HL-60 (cell line): Measurements from ENCODE around the gene CNGB1.

Source experiments
- GABPA ChIP-seq: IDR thresholded peaks from 2 replicates; pipeline ENCODE4 v1.6.1; 2012; ENCODE audit warnings: low read depth
- POLR2AphosphoS5 ChIP-seq: IDR thresholded peaks from 2 replicates; pipeline ENCODE4 v1.6.1; 2012; ENCODE audit warnings: low read depth
- SPI1 ChIP-seq: IDR thresholded peaks from 2 replicates; pipeline ENCODE4 v1.6.1; 2012; ENCODE audit warnings: low read depth, mild to moderate bottlenecking, borderline replicate concordance
- TF ChIP-seq, protein P1 (sequence below): IDR thresholded peaks from one replicate; pipeline ENCODE4 v1.5.1; 2011; ENCODE audit warnings: low read length, control low read depth, inconsistent platforms; ENCODE audit not compliant: insufficient read depth
- TF ChIP-seq, protein P2 (sequence below): IDR thresholded peaks from 2 replicates; pipeline ENCODE4 v1.6.1; 2012; ENCODE audit warnings: low read depth; ENCODE audit not compliant: insufficient replicate concordance

DNA sequence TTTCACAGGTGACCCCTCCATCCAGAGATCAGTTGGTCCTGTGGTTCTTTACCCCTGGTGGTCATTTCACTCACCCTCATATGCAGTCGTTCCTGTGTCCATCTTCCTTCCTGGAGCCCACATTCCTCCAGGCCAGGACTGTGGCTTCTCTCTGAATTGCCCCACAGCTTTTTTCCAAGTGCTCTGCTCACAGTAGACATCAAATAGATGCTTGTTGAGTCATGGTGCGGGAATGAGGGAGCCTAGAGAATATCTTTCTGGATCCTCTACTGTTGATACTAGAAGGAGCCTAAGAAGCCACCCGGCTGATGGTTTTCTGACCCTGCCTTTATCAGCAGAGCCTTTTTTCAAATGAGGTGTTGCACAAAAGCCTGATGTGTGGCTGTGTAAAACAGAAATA, 40.7 kb upstream of the CNGB1 start:
- TF ChIP-seq POLR2AphosphoS5 = no peak
- TF ChIP-seq, protein P1, sequence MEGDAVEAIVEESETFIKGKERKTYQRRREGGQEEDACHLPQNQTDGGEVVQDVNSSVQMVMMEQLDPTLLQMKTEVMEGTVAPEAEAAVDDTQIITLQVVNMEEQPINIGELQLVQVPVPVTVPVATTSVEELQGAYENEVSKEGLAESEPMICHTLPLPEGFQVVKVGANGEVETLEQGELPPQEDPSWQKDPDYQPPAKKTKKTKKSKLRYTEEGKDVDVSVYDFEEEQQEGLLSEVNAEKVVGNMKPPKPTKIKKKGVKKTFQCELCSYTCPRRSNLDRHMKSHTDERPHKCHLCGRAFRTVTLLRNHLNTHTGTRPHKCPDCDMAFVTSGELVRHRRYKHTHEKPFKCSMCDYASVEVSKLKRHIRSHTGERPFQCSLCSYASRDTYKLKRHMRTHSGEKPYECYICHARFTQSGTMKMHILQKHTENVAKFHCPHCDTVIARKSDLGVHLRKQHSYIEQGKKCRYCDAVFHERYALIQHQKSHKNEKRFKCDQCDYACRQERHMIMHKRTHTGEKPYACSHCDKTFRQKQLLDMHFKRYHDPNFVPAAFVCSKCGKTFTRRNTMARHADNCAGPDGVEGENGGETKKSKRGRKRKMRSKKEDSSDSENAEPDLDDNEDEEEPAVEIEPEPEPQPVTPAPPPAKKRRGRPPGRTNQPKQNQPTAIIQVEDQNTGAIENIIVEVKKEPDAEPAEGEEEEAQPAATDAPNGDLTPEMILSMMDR = no peak
- no peak for TF ChIP-seq GABPA
- TF ChIP-seq SPI1 = no peak
- TF ChIP-seq, protein P2, sequence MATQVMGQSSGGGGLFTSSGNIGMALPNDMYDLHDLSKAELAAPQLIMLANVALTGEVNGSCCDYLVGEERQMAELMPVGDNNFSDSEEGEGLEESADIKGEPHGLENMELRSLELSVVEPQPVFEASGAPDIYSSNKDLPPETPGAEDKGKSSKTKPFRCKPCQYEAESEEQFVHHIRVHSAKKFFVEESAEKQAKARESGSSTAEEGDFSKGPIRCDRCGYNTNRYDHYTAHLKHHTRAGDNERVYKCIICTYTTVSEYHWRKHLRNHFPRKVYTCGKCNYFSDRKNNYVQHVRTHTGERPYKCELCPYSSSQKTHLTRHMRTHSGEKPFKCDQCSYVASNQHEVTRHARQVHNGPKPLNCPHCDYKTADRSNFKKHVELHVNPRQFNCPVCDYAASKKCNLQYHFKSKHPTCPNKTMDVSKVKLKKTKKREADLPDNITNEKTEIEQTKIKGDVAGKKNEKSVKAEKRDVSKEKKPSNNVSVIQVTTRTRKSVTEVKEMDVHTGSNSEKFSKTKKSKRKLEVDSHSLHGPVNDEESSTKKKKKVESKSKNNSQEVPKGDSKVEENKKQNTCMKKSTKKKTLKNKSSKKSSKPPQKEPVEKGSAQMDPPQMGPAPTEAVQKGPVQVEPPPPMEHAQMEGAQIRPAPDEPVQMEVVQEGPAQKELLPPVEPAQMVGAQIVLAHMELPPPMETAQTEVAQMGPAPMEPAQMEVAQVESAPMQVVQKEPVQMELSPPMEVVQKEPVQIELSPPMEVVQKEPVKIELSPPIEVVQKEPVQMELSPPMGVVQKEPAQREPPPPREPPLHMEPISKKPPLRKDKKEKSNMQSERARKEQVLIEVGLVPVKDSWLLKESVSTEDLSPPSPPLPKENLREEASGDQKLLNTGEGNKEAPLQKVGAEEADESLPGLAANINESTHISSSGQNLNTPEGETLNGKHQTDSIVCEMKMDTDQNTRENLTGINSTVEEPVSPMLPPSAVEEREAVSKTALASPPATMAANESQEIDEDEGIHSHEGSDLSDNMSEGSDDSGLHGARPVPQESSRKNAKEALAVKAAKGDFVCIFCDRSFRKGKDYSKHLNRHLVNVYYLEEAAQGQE = no peak
